Left lung (tissue), 10 donors: ENCODE data around the gene FBXO42. TPM values are rescaled to one million over a fixed set of nuclear protein-coding genes. Genes with fewer than 3 reads are reported as not detected.

Source experiments
- ATAC-seq: fragments of 200-7000 bp; cut with Tn5 transposase; one replicate; pipeline ENCODE4 v1.9.1; 2020; ENCODE audit warnings: moderate library complexity
- DNase-seq, 4 donors: peaks; one replicate each; pipeline ENCODE4 v3.0.0-alpha.2; 2013 to 2020
- H3K27ac ChIP-seq, 2 donors: fragments of 200-600 bp; sonication (generic) in 1 of 2; one replicate each; pipeline versions ENCODE4 v1.5.0 to v1.8.0; 2020 to 2021
- H3K27me3 ChIP-seq, 2 donors: fragments of 200-600 bp; sonication (generic) in 1 of 2; one replicate each; pipeline versions ENCODE4 v1.5.0 to v1.8.0; 2020 to 2021
- H3K36me3 ChIP-seq, 2 donors: fragments of 200-600 bp; sonication (generic) in 1 of 2; one replicate each; pipeline versions ENCODE4 v1.5.0 to v1.8.0; 2020 to 2021
- H3K4me1 ChIP-seq, 2 donors: fragments of 200-600 bp; one replicate each; pipeline ENCODE4 v1.8.0; 2021
- H3K4me3 ChIP-seq, 2 donors: fragments of 200-600 bp; sonication (generic) in 1 of 2; one replicate each; pipeline versions ENCODE4 v1.5.0 to v1.8.0; 2020 to 2021; ENCODE audit warnings: mild to moderate bottlenecking in 1 of 2
- H3K9me3 ChIP-seq, 2 donors: fragments of 200-600 bp; sonication (generic) in 1 of 2; one replicate each; pipeline versions ENCODE4 v1.5.0 to v1.8.0; 2020 to 2021
- CTCF ChIP-seq, 2 donors: fragments of 200-600 bp; sonication (generic) in 1 of 2; IDR thresholded peaks; one replicate each; pipeline versions ENCODE4 v1.5.0 to v1.8.0; 2021; ENCODE audit warnings: antibody characterized with exemption in 2 of 2
- intact Hi-C, 2 donors: fragments of 100-400 bp; cut with DNase I; formaldehyde crosslinking; loops; one replicate each; pipeline versions ENCODE4 v1.11.2 to v1.14.2; 2022
- polyA plus RNA-seq, 6 donors: library from polyadenylated mRNA; unstranded; fragments of 120-200 nt; gene quantifications; one replicate each; pipeline ENCODE4 v1.2.1, GENCODE V29; 2013; ENCODE audit not compliant: insufficient read length in 6 of 6
- total RNA-seq, 2 donors: library from RNA; stranded (reverse); fragmentation: NEBNext Ultra II Directional; extraction: Animal tissue kit (Norgen Biotek cat#: 25700); gene quantifications; one replicate each; pipeline ENCODE4 v1.2.1, GENCODE V29; 2021
- donor health status: DM: no; HTN: yes; CAD: no.
- donor health status: DM: no; HTN: no; CAD: no.

Gene FBXO42
- total and polyA plus RNA-seq, 8 donors = 18.8 to 22.4 (median 21.1) TPM

DNA sequence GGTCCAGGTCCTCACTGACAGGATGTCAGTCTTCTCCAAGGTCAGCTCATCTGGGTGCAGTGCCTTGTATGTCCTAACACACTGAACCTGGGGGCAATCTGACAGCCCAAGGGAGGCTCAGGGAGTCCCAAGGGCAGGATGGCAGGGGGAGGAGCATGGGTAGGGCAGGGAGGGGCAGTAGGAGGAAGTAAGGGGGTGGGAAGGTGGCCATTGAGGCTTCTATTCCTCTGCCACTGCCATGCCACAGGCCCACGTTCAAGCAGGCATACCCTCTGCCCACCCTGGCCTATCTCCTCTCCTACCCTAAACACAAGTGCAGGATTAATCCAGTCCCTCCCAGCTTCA is 153.2 kb downstream of the FBXO42 start:
- Histone ChIP-seq H3K4me1 (no peaks in the 10 kb centered on the region), H3K4me3 (no peak overlapping the region), H3K9me3 (no peaks in the 10 kb centered on the region), H3K27ac (no peak overlapping the region), H3K27me3 (no peaks in the 10 kb centered on the region), H3K36me3 (peaks cover 0 to 17% of the 10 kb centered on the region in 2 donors)
- intact Hi-C loops = loop anchor here in 1 of 2 donors (10.0 kb wide), 1 partner anchor 124 kb away; the partner anchor contains the start of gene FAM131C
- TF ChIP-seq CTCF (IDR thresholded peaks at IDR 0.05) = no peak
- ATAC-seq (no peak), DNase-seq (peak in 1 of 4 donors; percentile 24)

DNA sequence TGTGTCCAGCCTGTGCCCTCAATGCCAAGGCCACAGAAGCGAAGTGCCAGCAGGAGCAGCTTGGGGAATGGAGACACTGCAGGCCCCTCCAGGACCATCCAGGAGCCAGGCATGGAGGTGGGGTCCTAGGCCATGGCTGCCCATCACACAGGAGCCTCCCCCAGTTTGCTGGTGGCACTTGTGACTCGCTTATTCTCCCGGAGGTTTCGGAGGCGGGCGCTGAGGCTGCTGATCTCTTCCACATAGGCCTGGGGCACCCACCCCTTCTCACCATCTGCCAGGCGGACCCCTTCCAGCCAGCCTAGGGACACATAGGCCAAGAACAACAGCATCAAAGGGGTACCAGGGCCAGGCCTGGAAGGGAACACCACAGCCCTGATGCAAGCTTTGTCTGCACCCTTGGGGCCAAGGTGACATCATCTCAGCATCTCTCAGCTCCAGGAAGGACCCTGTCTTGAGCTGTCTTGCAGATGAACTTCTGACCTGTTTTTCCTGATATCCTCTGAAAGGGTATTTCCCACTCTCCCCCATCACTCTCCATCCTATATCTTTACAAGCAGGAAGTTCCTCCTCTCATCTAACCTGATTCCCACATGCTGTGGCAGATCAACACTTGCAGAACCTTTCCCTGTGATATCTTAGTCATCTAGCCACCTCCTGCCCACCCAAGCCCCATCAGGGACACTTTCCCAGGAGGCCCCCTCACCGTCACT is 153.7 kb downstream of the FBXO42 start:
- no peaks in the 10 kb centered on the region for H3K27me3 ChIP-seq
- intact Hi-C loops = loop anchor here in 1 of 2 donors (10.0 kb wide), 1 partner anchor 124 kb away; the partner anchor contains the start of gene FAM131C
- peaks cover 0 to 17% of the 10 kb centered on the region in 2 donors for H3K36me3 ChIP-seq
- no peak for ATAC-seq
- no peak for TF ChIP-seq CTCF (IDR thresholded peaks at IDR 0.05)
- H3K4me3 ChIP-seq = no peak overlapping the region
- no peak overlapping the region for H3K27ac ChIP-seq
- H3K4me1 ChIP-seq = no peaks in the 10 kb centered on the region
- no peaks in the 10 kb centered on the region for H3K9me3 ChIP-seq
- peak in 1 of 4 donors; percentile 47 for DNase-seq

GRCh38 chr1:16196874-16197273 is 155.4 kb downstream of the FBXO42 start:
- peak in 1 of 4 donors; percentile 0 for DNase-seq
- ATAC-seq = no peak
- no peak overlapping the region for H3K4me3 ChIP-seq
- H3K4me1 ChIP-seq = no peaks in the 10 kb centered on the region
- H3K27me3 ChIP-seq = no peaks in the 10 kb centered on the region
- H3K9me3 ChIP-seq = no peaks in the 10 kb centered on the region
- H3K27ac ChIP-seq = no peak overlapping the region
- peaks cover 0 to 11% of the 10 kb centered on the region in 2 donors for H3K36me3 ChIP-seq
- no peak for TF ChIP-seq CTCF (IDR thresholded peaks at IDR 0.05)
- intact Hi-C loops = loop anchor here in 1 of 2 donors (10.0 kb wide), 1 partner anchor 122 kb away; the partner anchor contains the start of gene FAM131C

Other genes with a start within 250 kb of the FBXO42 start
- gene EPHA2, start 196.4 kb downstream of the FBXO42 start, total RNA-seq = 10 to 100 TPM; 36.9 to 62.6 TPM
- gene EPHA2, start 196.4 kb downstream of the FBXO42 start, polyA plus RNA-seq = 10 to 100 TPM; 12.6 to 38.3 (median 29.5) TPM
- 10 to 100 TPM; 10.4 to 13.1 TPM for gene ARHGEF19, start 139.8 kb downstream of the FBXO42 start, total RNA-seq
- gene ARHGEF19, start 139.8 kb downstream of the FBXO42 start, polyA plus RNA-seq = 10 to 100 TPM; 52.9 to 67.7 (median 59.6) TPM
- 1 to 10 TPM; 5.6 to 8.9 TPM for gene CPLANE2, start 115.3 kb downstream of the FBXO42 start, total RNA-seq
- gene CPLANE2, start 115.3 kb downstream of the FBXO42 start, polyA plus RNA-seq = 1 to 10 TPM; 3.9 to 6.0 (median 4.9) TPM
- 100 to 1,000 TPM; 114 to 134 TPM for gene SZRD1, start 14.8 kb upstream of the FBXO42 start, total RNA-seq
- gene SZRD1, start 14.8 kb upstream of the FBXO42 start, polyA plus RNA-seq = 10 to 100 TPM; 69.9 to 97.8 (median 89.6) TPM
- gene SPATA21, start 84.9 kb upstream of the FBXO42 start, total RNA-seq = not detected
- gene SPATA21, start 84.9 kb upstream of the FBXO42 start, polyA plus RNA-seq = under 1 TPM; 0.14 to 0.46 (median 0.25) TPM
- 10 to 100 TPM; 69.5 to 73.5 TPM for gene NECAP2, start 88.2 kb upstream of the FBXO42 start, total RNA-seq
- 10 to 100 TPM; 73.8 to 84.1 (median 78.5) TPM for gene NECAP2, start 88.2 kb upstream of the FBXO42 start, polyA plus RNA-seq
- gene RNU1-1, start 161.8 kb upstream of the FBXO42 start, total RNA-seq = 1,000 to 10,000 TPM; 2,748 to 3,444 TPM
- gene RNU1-1, start 161.8 kb upstream of the FBXO42 start, polyA plus RNA-seq = 1 to 10 TPM; 1.5 to 9.4 (median 2.1) TPM